NCI-H774 (cell line): ENCODE results near the gene ALDH1A2.
"Not testable (repeated sequence)": the region's sequence is repeated elsewhere in the genome, so short reads cannot be mapped to it uniquely, and the experiment has no call there.

Experiments used
- DNase-seq: peaks from one replicate; lab custom pipeline; 2025; lab: John Stamatoyannopoulos, UW

ALDH1A2 gene

DNA sequence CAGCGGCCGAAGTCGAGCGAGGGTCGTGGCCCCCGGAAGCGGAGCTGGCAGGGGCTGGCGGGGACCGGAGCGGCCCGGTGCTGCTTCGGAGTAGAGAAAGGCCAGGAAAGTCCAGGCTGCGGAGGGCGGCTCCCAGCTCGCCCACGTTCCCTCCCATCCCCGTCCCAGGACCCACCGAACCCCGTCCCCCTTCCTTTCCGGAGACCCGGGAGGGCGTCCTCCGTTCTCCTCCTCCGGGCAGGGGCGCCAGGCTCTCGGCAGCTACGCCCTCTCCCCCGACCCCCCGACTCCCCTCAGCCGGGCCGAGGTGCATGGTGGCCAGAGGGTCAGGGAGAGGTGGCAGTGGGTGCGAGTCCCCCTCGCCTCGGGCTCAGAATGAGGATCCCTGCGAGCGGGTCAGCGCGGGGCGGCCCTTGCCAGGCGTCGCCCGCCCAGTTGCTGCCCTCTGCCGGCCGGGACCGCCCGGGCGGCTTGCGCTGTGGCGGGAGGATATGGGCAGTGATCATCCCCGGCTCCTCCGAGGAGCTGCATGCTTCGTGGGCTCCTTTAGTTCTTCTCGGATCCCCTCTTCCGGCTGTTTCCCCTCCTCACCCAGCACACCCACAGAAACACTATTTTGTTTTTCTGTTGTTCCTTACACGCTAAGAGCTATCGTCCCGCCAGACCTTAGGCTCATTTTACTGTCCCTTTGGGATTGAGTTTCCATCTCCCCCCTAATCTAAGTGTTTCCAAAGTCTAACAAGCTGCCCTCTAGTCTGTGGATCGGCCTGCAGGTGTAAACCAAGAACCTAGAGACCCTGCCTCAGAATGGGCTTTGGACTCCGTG, 744 bp upstream of the ALDH1A2 start:
- DNase-seq = no peak

DNA sequence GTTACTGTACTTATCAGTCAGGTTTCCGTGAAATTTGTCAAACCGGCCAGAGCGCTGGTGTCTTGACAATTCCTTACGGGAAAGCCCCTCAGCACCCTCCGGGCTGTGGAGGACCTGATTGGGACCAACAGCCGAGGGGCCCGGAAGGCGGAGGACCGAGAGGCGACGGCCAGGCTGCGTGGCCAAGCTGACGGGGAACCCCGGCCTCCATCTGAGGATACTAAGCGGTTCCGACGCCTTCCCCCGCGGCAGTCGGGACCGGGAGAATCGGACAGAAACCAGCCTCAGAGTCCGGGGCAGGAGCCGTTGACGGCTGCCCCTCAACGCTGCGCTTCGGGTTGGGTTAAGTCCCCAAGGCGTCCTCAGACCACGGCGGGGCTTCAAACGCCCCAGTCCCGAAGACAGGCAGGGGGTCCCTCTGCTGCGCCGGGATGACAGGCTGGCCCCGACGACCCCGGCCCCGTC, 499 bp downstream of the ALDH1A2 start:
- no peak for DNase-seq

DNA sequence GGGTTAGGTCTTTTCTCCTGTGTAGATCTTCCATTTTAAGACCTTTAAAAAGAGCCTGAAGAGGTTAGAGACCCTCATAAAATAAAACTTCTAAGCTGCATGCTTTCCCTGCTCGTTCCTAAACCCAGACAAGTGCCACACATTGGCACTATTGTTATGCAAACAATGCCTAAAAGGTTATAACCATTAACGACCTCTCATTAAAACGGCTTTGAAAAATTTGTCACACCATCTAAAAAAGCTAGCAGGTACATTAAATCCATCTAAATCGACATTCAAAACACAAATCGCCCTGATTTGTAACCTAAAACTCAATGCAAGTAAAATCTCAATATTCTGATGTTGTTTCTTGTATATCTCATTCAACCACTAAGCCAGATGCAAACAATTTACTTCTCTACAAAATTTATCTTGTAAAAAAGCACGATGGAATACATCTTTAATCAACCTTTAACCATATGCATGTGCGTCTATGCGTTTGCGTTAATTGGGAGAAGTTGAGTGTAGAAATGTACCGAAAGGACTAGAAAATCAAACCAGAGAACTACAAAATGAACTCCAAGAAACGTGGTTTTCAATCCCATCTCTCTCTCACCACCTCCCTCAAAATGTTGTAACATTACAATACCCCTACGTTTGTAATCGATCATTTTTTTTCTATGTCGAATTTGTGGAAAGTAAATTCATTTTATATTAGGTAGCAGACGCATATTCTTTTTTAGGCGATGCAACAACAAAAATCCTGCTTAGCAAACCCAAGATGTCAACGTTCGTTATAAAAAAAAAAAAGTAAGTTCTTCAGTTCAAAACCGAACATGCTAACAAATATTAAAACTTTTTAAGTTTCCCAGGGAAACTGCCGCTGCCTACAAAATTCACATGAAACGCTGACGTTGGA, 1.2 kb downstream of the ALDH1A2 start:
- DNase-seq = no peak

DNA sequence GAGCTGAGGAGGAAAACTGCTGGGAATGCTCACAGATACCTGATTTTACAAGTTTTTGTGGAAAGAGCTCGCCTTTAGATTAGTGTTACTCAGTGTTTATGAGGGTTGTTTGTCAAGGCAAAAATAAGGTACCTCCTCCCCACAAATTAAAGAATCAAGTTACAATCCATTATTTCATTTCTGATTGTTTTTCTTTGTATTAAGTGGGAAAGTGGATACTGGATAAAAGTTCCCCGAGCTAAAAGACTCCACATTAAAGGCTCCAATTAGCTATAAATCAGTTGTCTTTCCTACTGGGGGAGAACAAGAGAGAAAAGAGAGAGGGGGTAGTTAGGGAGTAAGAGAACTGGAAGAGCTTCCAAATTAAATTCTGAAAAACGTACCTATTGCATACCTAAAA, 1.9 kb downstream of the ALDH1A2 start:
- DNase-seq = no peak

DNA sequence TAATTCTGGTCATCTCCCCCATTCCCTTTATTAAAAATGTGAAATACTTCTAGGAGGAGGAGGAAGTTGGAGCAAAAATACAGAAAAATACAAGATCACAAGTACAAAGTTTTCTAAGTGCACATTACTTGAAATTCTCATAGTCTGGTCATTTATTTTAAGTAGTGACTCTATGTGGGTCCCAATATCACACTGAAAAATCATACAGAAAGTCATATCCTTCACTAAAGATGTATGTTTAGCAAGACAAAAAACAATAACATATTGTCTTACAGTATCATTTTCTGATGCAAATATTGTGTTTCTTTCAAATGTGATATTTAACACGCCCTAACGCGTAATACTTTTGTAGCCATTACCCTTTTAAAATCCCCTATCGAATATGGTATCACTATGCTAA, 2.5 kb downstream of the ALDH1A2 start:
- no peak for DNase-seq

DNA sequence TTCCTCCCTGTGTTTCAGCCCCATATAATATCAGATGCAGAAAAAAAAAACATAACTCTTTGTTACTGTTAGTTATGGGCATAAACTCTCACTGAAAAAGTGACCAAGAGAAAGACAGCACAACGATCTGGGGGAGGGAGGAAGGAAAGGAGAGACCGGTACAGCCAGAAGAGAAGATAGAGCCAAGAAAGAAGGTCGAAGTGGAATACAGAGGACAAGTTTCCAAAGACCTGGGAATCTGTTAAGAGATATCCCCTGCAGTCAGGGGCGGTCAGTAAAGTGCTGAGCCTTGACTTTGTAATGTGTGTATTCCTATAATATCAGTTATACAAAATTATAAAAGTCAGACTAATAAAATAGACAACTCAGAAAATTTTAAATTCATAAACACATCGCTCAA, 3.3 kb downstream of the ALDH1A2 start:
- no peak for DNase-seq

DNA sequence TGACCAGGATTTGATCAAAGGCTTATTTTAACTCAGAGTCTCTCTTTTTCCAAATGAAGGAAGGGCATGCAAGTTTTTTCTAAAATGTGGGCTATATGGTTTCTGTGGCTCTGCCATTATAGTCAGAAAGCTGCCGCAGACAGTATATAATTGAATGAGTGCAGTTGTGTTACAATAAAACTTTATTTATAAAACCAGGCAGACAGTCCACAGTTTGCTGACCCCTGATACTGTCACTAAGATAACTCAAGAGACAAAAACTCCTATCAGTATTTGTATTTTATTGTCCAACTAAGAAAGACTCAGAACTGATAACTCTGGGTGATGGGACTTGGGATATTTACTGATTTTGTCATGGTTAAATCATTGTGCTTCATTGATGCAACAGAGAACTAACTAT, 4.9 kb downstream of the ALDH1A2 start:
- DNase-seq = no peak

DNA sequence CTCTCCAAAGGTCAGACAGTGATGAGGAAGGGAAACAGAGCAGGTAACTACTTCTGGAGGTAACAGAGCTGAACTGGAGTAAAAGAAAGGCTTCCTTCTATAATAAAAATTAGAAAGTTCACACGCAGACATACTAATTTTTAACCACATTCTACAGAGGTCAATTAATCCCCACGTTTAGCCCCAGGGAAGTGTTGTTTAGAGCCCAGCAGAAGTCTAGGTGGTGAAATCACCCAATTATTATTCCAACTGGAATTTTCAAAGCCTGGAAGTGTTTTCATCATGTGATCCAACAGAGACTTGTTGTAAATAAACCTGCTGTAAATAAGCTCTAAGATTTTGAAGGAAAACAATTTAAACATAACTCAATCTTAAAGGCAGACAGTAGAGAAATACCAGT, 6.8 kb downstream of the ALDH1A2 start:
- DNase-seq = no peak

DNA sequence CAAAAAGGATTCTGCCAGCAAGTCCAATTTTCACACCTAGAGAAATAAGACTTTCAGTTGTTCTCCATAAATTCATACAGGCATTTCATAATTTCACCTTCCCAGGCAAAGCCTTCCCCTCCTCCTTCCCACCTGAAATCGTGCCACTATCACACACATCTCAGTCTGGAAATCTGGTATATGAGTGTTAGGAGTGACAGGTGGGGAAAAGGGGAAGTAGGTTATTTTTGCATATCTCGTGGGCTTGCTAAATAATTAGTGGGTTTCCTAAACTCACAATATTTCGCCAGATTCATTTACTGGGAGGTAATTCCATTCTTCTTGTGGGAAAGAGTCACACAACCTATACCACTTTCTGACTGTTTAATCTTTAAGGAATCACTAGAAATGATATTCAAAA, 7.4 kb downstream of the ALDH1A2 start:
- DNase-seq = no peak

DNA sequence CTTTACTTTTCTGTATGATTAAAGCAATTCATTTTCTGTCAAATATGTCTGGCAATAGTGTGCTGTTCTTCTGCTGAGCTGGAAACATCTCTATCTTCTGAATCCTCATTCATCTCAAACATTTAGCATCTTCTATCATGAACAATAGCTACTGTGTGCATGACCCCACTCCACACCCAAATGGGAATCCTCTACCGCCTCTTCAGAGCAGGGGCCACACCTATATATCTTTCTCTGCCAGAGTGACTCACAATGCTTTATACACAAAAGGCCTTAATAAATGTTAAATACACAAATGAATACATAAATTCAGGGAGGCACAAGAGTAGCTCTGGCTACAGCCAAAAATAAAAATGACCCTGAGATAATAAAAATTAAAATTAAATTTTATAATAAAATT, 8.0 kb downstream of the ALDH1A2 start:
- no peak for DNase-seq

DNA sequence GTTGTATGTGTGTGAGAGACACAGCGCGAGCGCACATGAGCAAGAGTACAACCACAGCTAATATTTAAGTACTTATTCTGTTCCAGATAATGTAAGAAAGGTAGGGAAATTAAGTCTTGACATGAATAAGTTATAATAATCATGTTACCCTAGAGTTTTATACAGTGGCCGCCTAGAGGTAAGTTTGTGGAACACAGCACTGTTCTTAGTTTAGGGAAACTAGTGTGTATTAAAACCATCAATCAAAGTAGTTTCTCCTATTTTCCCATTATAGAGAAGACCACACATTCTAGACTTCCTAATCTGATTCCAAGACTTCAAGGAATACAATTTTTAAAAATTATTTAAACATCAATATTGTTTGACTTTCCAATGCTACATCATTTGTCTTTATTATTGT, 9.5 kb downstream of the ALDH1A2 start:
- no peak for DNase-seq

DNA sequence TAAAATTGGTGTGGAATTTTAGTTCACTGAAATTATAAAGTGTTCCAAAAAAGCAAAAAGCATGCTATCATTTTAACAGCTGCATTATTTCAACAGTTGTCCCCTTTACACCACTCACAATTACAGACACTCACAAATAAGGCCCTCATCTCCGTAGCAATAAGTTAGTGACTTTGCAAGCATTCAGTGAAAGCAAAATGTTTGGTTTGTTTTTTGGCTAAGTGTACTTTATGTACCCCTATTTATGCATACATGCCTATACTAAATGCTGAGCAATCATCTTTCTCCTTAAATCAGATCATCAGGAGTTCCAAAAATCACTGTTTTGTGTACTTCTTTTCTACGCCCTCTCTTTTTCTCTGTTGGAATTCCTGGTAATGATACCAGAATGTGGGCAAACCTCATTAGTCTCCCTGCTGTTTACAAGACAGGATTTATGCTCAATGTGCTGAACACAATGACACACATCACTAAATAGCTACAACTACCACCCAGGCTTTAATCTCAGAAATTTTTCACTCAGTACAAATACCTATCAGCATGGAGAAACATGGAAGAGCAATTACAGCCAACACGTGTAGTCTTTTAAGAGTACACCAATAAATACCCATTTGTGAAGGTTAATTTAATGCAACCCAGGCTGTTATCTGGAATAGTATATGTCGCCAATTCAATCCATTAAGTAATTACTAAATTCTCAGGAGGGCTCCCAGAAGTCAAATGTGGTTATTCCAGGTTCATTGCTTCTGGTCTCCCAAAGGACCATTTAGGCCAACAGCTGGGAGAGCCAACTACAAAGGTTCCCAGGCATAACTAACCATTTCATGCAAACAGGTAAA, 12.0 kb downstream of the ALDH1A2 start:
- DNase-seq = no peak

DNA sequence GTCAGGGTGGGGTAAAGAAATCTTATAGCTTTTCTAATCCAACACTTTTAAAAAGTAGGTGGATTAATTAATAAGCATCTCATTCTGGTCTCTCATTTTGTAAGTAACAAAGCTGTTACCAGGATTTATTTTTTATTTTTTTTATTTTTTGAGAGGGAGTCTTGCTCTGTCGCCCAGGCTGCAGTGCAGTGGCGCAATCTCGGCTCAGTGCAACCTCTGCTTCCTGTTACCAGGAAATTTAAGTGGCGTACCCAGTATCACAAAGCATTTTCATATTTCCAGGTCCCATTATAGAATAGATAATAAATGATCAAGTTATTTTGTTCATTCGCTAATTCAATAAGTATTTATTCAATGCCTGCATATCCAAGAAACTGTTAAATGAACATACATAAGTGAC, 13.2 kb downstream of the ALDH1A2 start:
- no peak for DNase-seq

DNA sequence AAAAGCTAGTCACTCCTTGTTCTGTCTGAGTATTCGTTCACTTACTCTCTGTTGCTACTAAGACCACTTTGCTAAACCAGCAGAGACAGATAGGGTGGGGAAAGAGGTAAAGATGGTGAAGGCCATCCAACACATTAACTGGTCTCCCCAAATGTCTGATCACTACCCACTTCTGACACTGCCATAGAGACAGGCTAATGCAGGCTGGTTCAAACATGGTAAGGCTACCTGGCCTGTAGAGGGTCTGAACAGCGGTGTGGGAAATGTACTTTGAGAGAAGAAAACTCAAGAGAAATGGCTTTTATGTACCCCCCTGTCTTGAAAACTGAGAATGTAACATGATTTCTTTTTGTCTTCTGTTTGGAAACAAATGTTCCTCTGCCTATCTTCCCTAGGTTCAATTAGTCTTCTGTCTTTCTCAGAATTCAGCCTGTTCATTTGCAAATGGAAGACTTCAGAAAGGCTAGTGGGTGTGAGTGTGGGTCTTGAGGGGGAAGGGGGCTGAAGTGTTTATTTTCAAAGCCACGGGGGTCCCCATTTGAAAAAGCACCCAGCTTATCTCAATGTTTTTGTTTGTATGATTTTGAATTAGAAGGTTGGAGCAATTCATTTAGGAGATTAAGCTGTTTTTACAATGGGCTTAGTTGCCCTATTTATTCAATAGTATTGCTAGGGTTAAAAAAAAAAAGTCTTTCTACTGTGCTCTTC, 15.8 kb downstream of the ALDH1A2 start:
- no peak for DNase-seq

DNA sequence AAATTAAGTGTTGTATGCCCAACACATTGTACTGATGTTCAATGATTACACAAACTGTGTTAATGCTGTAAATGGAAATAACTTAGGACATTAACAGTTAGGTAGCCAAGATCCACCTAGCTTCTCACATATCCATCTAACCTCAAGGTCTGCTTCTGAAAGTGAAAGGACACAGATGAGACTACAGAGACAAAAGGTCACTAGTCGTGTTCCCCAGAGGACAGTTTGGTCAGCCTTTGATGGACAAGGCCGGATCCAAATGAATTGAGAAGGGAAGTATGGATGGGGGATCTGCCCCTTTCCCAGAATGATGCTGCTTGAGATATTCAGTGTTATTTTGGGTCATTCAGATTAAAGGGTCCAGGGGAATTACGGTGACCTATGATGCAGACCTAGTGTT, 17.2 kb downstream of the ALDH1A2 start:
- no peak for DNase-seq

DNA sequence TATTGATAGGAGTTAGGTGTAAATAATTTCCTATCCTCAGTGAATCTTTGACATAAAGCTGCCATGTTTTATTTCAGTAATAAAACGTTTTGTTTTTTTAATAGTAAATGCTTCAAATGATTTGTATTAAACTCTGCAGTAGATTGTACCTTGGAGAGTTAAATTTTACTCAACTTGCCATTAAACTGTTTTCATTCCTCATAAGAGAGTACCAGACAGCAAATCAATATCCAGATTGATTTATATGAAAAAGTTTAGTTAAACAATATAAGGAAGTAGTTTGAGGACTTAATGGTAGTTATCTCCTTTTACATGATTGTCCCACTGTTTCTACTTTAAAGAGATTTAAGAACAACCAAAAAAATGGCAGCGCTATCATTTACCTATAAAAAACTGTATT, 18.4 kb downstream of the ALDH1A2 start:
- DNase-seq = no peak

DNA sequence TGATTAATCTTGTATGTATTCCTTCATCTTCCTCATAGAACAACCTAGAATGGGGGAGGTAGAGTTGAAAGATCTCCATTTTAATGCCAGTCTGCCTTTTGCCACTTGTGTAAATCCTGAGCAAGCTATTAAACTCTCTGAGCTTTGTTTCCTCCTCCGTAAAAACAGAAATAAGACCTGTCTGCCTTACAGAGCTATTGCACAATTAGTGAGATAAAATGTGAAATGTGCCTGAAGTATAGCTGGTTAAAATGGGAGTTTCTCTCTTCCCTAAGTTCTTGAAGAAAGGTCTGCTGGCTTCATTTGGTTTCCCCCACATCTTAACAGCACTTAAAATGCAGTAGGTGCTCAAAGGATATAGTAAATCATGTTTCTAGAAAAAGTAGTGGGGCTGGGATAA, 19.0 kb downstream of the ALDH1A2 start:
- no peak for DNase-seq

DNA sequence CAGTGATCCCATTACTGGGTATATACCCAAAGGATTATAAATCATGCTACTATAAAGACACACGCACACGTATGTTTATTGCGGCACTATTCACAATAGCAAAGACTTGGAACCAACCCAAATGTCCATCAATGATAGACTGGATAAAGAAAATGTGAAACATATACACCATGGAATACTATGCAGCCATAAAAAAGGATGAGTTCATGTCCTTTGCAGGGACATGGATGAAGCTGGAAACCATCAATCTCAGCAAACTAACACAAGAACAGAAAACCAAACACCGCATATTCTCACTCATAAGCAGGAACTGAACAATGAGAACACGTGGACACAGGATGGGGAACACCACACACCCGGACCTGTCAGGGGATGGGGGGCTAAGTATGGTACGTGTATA, 20.1 kb downstream of the ALDH1A2 start:
- DNase-seq = not testable (repeated sequence)

DNA sequence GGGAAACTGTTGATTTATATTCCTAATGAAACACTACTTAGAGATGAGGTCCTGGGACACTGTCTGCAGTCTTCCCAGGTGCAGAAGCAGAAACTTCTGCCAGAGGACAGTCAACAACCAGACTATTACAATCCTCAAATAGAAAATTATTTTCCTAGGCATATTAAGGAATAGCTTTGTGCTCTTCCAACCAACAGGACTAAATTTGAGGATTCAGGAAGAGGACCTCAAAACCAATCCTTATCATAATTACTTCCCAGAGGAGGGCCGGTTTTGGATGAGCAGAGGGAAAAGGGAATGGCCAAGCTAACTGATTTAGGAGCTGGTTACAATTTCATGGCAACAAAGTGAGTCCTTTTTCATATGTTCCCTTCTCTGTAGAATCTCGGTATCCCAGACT, 21.0 kb downstream of the ALDH1A2 start:
- no peak for DNase-seq

DNA sequence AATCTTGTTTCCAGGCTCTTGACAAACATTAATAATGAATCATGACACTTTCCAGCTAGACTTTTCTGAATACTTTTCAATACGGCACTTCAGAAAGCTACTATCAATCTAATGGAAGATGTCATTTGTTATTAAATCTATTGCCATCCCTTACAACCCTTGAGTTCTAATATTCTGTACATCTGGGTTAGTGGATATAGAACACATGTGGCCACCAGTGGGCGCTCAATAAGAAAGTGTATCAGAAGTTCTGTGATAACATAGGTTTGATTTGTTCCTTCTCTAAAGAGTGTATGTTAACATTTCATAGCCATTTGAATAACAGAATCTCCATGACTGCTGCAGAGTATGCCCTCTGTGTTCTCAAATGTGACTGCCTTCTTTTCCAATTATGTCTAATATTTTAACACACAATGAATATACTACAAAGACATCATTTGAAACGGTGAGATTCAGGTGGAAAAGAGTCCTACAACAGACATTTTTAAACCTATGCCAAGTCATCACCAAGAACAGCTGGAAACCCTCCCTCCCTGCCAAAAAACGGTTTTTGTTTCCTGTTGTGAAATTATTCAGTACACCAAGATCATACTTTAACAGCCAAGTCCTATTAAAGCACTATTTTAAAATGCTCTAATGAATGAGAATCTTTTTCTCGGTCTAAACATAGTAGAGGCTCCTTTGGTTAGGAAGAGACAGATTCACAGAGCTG, 22.2 kb downstream of the ALDH1A2 start:
- DNase-seq = no peak

DNA sequence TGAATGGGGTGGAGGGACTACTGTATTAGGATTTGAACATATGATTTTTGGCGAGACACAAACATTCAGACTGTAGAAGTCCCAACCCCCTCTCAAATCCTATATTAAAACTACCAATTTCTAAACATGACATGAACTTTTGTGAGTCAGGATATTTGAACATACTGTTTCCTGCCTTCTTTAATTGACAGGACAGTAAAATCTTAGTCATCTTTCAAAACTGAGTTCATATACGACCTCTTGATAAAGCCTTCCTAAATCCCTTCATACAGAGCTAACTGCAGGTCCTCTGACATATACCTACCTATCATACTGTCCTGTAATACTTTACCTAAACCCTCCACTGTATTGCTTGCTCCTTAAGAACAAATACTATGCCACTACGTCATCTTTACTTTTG, 23.5 kb downstream of the ALDH1A2 start:
- no peak for DNase-seq
